ENCODE data around the gene SLC39A9. TPM values are rescaled to one million over a fixed set of nuclear protein-coding genes. Genes with fewer than 3 reads are reported as not detected.

The SLC39A9 gene
- total RNA-seq, 1 experiment from 2014 or later = 44.1 TPM

- Mint-ChIP-seq H3K4me1 (no peaks in the 10 kb centered on the region), H3K9me3 (peaks cover 14% of the 10 kb centered on the region; the same call in 1 of the 2 replicates), H3K27me3 (ENCODE audit: low read depth) (no peaks in the 10 kb centered on the region), H3K27ac (no peak overlapping the region), H3K36me3 (peaks cover 49% of the 10 kb centered on the region), H3K4me3 (no peak overlapping the region)
- no peak for TF ChIP-seq ZBTB43 (CRISPR knock-in tag; IDR thresholded peaks at IDR 0.05)
- ChIA-PET CTCF (no interaction called here), POLR2A (interaction anchor here (0.6 kb wide), 1 partner anchor 142 kb away, joined by 5 read pairs; no protein-coding TSS in a partner anchor)
- ATAC-seq (no peak), DNase-seq (ENCODE audit: low spot score) (no peak)
Measured at GRCh38 chr14:69375722-69376121, 22.8 kb upstream of the SLC39A9 start.

GRCh38 chr14:69376439-69376838 lies 22.1 kb upstream of the SLC39A9 start:
- Mint-ChIP-seq H3K27ac (no peak overlapping the region), H3K36me3 (peaks cover 49% of the 10 kb centered on the region), H3K27me3 (ENCODE audit: low read depth) (no peaks in the 10 kb centered on the region), H3K9me3 (peaks cover 14% of the 10 kb centered on the region; the same call in 1 of the 2 replicates), H3K4me3 (no peak overlapping the region), H3K4me1 (no peaks in the 10 kb centered on the region)
- DNase-seq (ENCODE audit: low spot score) = no peak
- POLR2A ChIA-PET = interaction anchor here (0.6 kb wide), 1 partner anchor 143 kb away, joined by 5 read pairs; no protein-coding TSS in a partner anchor
- no peak for ATAC-seq
- TF ChIP-seq TEAD4 (CRISPR knock-in tag; IDR thresholded peaks at IDR 0.05) (no peak), ZNF423 (CRISPR knock-in tag; IDR thresholded peaks at IDR 0.05) (no peak), IRF2 (CRISPR knock-in tag; IDR thresholded peaks at IDR 0.05; ENCODE audit: borderline replicate concordance, low read depth) (no peak), CREM (CRISPR knock-in tag; IDR thresholded peaks at IDR 0.05) (no peak), ZNF281 (CRISPR knock-in tag; IDR thresholded peaks at IDR 0.05) (no peak), ZNF138 (CRISPR knock-in tag; conservative IDR thresholded peaks at IDR 0.05) (no peak), ATF2 (CRISPR knock-in tag; IDR thresholded peaks at IDR 0.05; ENCODE audit: borderline replicate concordance, low read depth) (no peak), SMAD4 (CRISPR knock-in tag; IDR thresholded peaks at IDR 0.05) (no peak)
- CTCF ChIA-PET = no interaction called here

GRCh38 chr14:69378274-69378673 lies 20.2 kb upstream of the SLC39A9 start:
- POLR2A ChIA-PET = no interaction called here
- H3K36me3 Mint-ChIP-seq = peaks cover 56% of the 10 kb centered on the region
- no peak overlapping the region for H3K4me3 Mint-ChIP-seq
- H3K4me1 Mint-ChIP-seq = no peaks in the 10 kb centered on the region
- no peak for TF ChIP-seq CDX4 (CRISPR knock-in tag; IDR thresholded peaks at IDR 0.05; ENCODE audit: borderline replicate concordance)
- no peak for TF ChIP-seq ZNF232 (CRISPR knock-in tag; IDR thresholded peaks at IDR 0.05)
- TF ChIP-seq GRHL2 (CRISPR knock-in tag; IDR thresholded peaks at IDR 0.05; ENCODE audit: insufficient replicate concordance, severe bottlenecking) = no peak
- TF ChIP-seq PREB (CRISPR knock-in tag; IDR thresholded peaks at IDR 0.05; ENCODE audit: borderline replicate concordance) = no peak
- peaks cover 14% of the 10 kb centered on the region; the same call in 1 of the 2 replicates for H3K9me3 Mint-ChIP-seq
- CTCF ChIA-PET = no interaction called here
- H3K27ac Mint-ChIP-seq = no peak overlapping the region
- ATAC-seq (no peak), DNase-seq (ENCODE audit: low spot score) (no peak)
- no peaks in the 10 kb centered on the region for H3K27me3 Mint-ChIP-seq (ENCODE audit: low read depth)
